GM12865 (cell line): ENCODE results near the gene VWA8.
"Not testable (repeated sequence)": the region's sequence is repeated elsewhere in the genome, so short reads cannot be mapped to it uniquely, and the experiment has no call there.

Source experiments
- DNase-seq: peaks from one replicate; pipeline ENCODE4 v3.0.0; 2010; ENCODE audit warnings: low read depth
- H3K4me3 ChIP-seq: 2 replicates; pipeline ENCODE4 v1.5.1; 2011; ENCODE audit warnings: mild to moderate bottlenecking, low read depth, low read length, control low read depth
- CTCF ChIP-seq: IDR thresholded peaks from 2 replicates; pipeline ENCODE4 v1.5.1; 2011; ENCODE audit warnings: low read length, control low read depth, low read depth, inconsistent platforms; ENCODE audit not compliant: insufficient read depth; ENCODE audit errors: missing control alignments

The VWA8 gene

GRCh38 chr13:41931337-41931736 lies 29.6 kb downstream of the VWA8 start:
- no peak for DNase-seq
- H3K4me3 ChIP-seq = no peak overlapping the region
- no peak for TF ChIP-seq CTCF

GRCh38 chr13:41930154-41930553 lies 30.8 kb downstream of the VWA8 start:
- DNase-seq = no peak
- no peak overlapping the region for H3K4me3 ChIP-seq
- TF ChIP-seq CTCF = no peak

- no peak for TF ChIP-seq CTCF
- H3K4me3 ChIP-seq = no peak overlapping the region
- DNase-seq = no peak
These were observed 32.6 kb downstream of the VWA8 start for GRCh38 chr13:41928323-41928722.

DNA sequence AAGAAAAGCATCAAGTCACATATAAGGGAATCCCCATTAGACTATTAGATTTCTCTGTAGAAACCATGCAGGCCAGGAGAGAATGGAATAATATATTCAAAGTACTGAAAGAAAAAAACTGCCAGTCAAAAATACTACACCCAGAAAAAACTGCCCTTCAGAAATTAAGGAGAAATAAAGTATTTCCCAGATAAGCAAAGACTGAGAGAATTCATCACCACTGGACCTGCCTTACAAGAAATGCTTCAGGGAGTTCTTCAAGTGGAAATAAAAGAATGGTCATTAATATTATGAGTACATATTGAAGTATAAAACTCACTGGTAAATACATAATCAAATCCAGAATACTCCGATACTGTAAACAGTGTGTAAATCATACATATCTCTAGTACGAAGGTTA lies 35.9 kb downstream of the VWA8 start:
- no peak for DNase-seq
- H3K4me3 ChIP-seq = no peak overlapping the region
- no peak for TF ChIP-seq CTCF

GRCh38 chr13:41922894-41923293 lies 38.0 kb downstream of the VWA8 start:
- not testable (repeated sequence) for DNase-seq, H3K4me3 ChIP-seq

GRCh38 chr13:41919741-41920487 lies 41.0 kb downstream of the VWA8 start:
- no peak for DNase-seq
- H3K4me3 ChIP-seq = no peak overlapping the region

GRCh38 chr13:41919031-41919740 lies 41.7 kb downstream of the VWA8 start:
- DNase-seq = no peak
- no peak overlapping the region for H3K4me3 ChIP-seq
- TF ChIP-seq CTCF = no peak

More at GRCh38 chr13:41919741-41920487, 41.0 kb downstream of the VWA8 start:
- TF ChIP-seq CTCF = no peak
